Psoas muscle (tissue), 8 donors: ENCODE data around the gene PRKX. TPM values are rescaled to one million over a fixed set of nuclear protein-coding genes. Genes with fewer than 3 reads are reported as not detected.

Source experiments
- ATAC-seq, 4 donors: fragments of 200-7000 bp; cut with Tn5 transposase; one replicate each; pipeline ENCODE4 v1.9.1; 2020; ENCODE audit warnings: moderate library complexity in 3 of 4, mild to moderate bottlenecking in 2 of 4
- DNase-seq, 2 donors: peaks; one replicate each; pipeline ENCODE4 v3.0.0-alpha.2; 2020
- H3K27ac ChIP-seq: fragments of 200-600 bp; one replicate; pipeline ENCODE4 v1.8.0; 2022
- H3K27me3 ChIP-seq, 3 donors: fragments of 200-600 bp in 1 of 3; one replicate each; pipeline versions ENCODE4 v1.6.1 to v1.8.0; 2013 to 2022; ENCODE audit warnings: low read length in 2 of 3, mild to moderate bottlenecking in 2 of 3, moderate library complexity in 1 of 3; ENCODE audit not compliant: insufficient read depth in 3 of 3
- H3K36me3 ChIP-seq, 2 donors: fragments of 200-600 bp in 1 of 2; one replicate each; pipeline versions ENCODE4 v1.6.1 to v1.8.0; 2013 to 2022; ENCODE audit warnings: low read depth in 1 of 2, mild to moderate bottlenecking in 1 of 2, moderate library complexity in 1 of 2; ENCODE audit not compliant: insufficient read depth in 1 of 2
- H3K4me1 ChIP-seq: fragments of 200-600 bp; one replicate; pipeline ENCODE4 v1.8.0; 2022
- H3K4me3 ChIP-seq: fragments of 200-600 bp; one replicate; pipeline ENCODE4 v1.8.0; 2022; ENCODE audit warnings: mild to moderate bottlenecking
- H3K9me3 ChIP-seq: fragments of 200-600 bp; one replicate; pipeline ENCODE4 v1.8.0; 2022
- CTCF ChIP-seq: fragments of 200-600 bp; IDR thresholded peaks from one replicate; pipeline ENCODE4 v1.8.0; 2022; ENCODE audit warnings: antibody characterized with exemption
- WGBS, 3 donors: extraction: QIAGEN DNeasy Blood & Tissue Kit; methylation state at CpG; one replicate each; pipeline versions ENCODE4 v1.1.6 to v1.1.7; 2013; 5-methylcytosine and 5-hydroxymethylcytosine counted together
- intact Hi-C, 2 donors: fragments of 100-400 bp; cut with DNase I; formaldehyde crosslinking; loops; one replicate each; pipeline versions ENCODE4 v1.11.0 to v1.14.2; 2022
- polyA plus RNA-seq, 3 donors: library from polyadenylated mRNA; stranded (reverse); fragments of 200-250 nt; gene quantifications; one replicate each; pipeline ENCODE4 v1.2.3, GENCODE V29; 2013
- total RNA-seq, 4 donors: library from RNA; stranded (reverse); fragmentation: NEBNext Ultra II Directional in 2 of 4; extraction: Animal tissue kit (Norgen Biotek cat#: 25700) in 2 of 4; gene quantifications; one replicate each; pipeline versions ENCODE4 v1.2.1 to v1.2.4, GENCODE V29; 2021 to 2023
- donor health status: healthy with polysubstance abuse.
- donor health status: DM: no; HTN: no; CAD: no; lungs with moderate emphysema.
- donor health status: Bipolar disorder and iron deficiency.
- donor health status: healthy.
- donor health status: DM: yes; HTN: yes; CAD: no.
- donor health status: DM: no; HTN: no; CAD: no.
- donor health status: DM: no; HTN: no; CAD: no.
- donor health status: DM: yes; HTN: yes; CAD: no.

The PRKX gene
- total and polyA plus RNA-seq, 7 donors: 0.59 to 4.5 (median 2.7) TPM

- no peak overlapping the region for H3K4me3 ChIP-seq
- no peak for TF ChIP-seq CTCF
- intact Hi-C loops: no loop called here
- no peak for ATAC-seq
- no peak for DNase-seq
- H3K27ac ChIP-seq: no peak overlapping the region
- no peaks in the 10 kb centered on the region for H3K4me1 ChIP-seq
- WGBS, 3 donors: 94 to 96% (median 94%) methylated on average over 3 of the region's 3 CpGs
- no peaks in the 10 kb centered on the region for H3K27me3 ChIP-seq
- no peaks in the 10 kb centered on the region for H3K36me3 ChIP-seq
- no peaks in the 10 kb centered on the region for H3K9me3 ChIP-seq
Measured at GRCh38 chrX:3598046-3598605, 115.3 kb downstream of the PRKX start.

GRCh38 chrX:3592184-3592583 lies 121.3 kb downstream of the PRKX start:
- H3K27ac ChIP-seq: no peak overlapping the region
- DNase-seq (no peak), ATAC-seq (no peak)
- no peaks in the 10 kb centered on the region for H3K9me3 ChIP-seq
- no peaks in the 10 kb centered on the region for H3K4me1 ChIP-seq
- WGBS, 3 donors: 48 to 62% (median 55%) methylated on average over 12 of the region's 12 CpGs
- intact Hi-C loops: no loop called here
- no peaks in the 10 kb centered on the region for H3K36me3 ChIP-seq
- no peak for TF ChIP-seq CTCF
- H3K27me3 ChIP-seq: no peaks in the 10 kb centered on the region
- H3K4me3 ChIP-seq: no peak overlapping the region

GRCh38 chrX:3589474-3589873 lies 124.0 kb downstream of the PRKX start:
- WGBS, 3 donors: 46 to 65% (median 64%) methylated on average over 8 of the region's 8 CpGs
- intact Hi-C loops: no loop called here
- no peak for TF ChIP-seq CTCF
- no peak overlapping the region for H3K27ac ChIP-seq
- no peak overlapping the region for H3K4me3 ChIP-seq
- no peaks in the 10 kb centered on the region for H3K9me3 ChIP-seq
- DNase-seq (no peak), ATAC-seq (no peak)
- no peaks in the 10 kb centered on the region for H3K36me3 ChIP-seq
- H3K27me3 ChIP-seq: no peaks in the 10 kb centered on the region
- H3K4me1 ChIP-seq: no peaks in the 10 kb centered on the region

GRCh38 chrX:3585719-3586118 lies 127.7 kb downstream of the PRKX start:
- WGBS, 3 donors: 35 to 47% (median 38%) methylated on average over 3 of the region's 3 CpGs
- Histone ChIP-seq H3K27me3 (no peaks in the 10 kb centered on the region), H3K4me1 (no peaks in the 10 kb centered on the region), H3K27ac (no peak overlapping the region), H3K9me3 (no peaks in the 10 kb centered on the region), H3K36me3 (no peaks in the 10 kb centered on the region), H3K4me3 (no peak overlapping the region)
- intact Hi-C loops: no loop called here
- DNase-seq (no peak), ATAC-seq (no peak)
- no peak for TF ChIP-seq CTCF

GRCh38 chrX:3584415-3584996 lies 128.9 kb downstream of the PRKX start:
- DNase-seq: no peak
- WGBS, 3 donors: 86 to 91% (median 88%) methylated on average over 10 of the region's 10 CpGs
- H3K36me3 ChIP-seq: no peaks in the 10 kb centered on the region

More at GRCh38 chrX:3584415-3584996, 128.9 kb downstream of the PRKX start:
- no peaks in the 10 kb centered on the region for H3K9me3 ChIP-seq
- TF ChIP-seq CTCF: no peak
- H3K27ac ChIP-seq: no peak overlapping the region
- no peaks in the 10 kb centered on the region for H3K4me1 ChIP-seq
- intact Hi-C loops: no loop called here
- no peak overlapping the region for H3K4me3 ChIP-seq
- no peaks in the 10 kb centered on the region for H3K27me3 ChIP-seq
- no peak for ATAC-seq
